Measurements from ENCODE around the gene ZNF74.
"Not testable (repeated sequence)": the region's sequence is repeated elsewhere in the genome, so short reads cannot be mapped to it uniquely, and the experiment has no call there.

Gene ZNF74

GRCh38 chr22:20400606-20401375, 6.8 kb downstream of the ZNF74 start:
- DNase-seq (ENCODE audit: low read depth) = no peak

GRCh38 chr22:20401376-20402014, 7.5 kb downstream of the ZNF74 start:
- DNase-seq (ENCODE audit: low read depth) = no peak

- DNase-seq (ENCODE audit: low read depth) = no peak
Measured at GRCh38 chr22:20402960-20403778, 9.2 kb downstream of the ZNF74 start.

GRCh38 chr22:20403779-20404140, 9.8 kb downstream of the ZNF74 start:
- DNase-seq (ENCODE audit: low read depth) = no peak

GRCh38 chr22:20404881-20405280, 10.9 kb downstream of the ZNF74 start:
- DNase-seq (ENCODE audit: low read depth) = no peak

GRCh38 chr22:20405291-20405930, 11.5 kb downstream of the ZNF74 start:
- DNase-seq (ENCODE audit: low read depth) = no peak

GRCh38 chr22:20405931-20406685, 12.2 kb downstream of the ZNF74 start:
- DNase-seq (ENCODE audit: low read depth) = no peak

- DNase-seq (ENCODE audit: low read depth) = no peak
Measured at GRCh38 chr22:20406686-20407408, 12.9 kb downstream of the ZNF74 start.

- no peak for DNase-seq (ENCODE audit: low read depth)
Measured at GRCh38 chr22:20407829-20408228, 13.9 kb downstream of the ZNF74 start.

- DNase-seq (ENCODE audit: low read depth) = no peak
Measured at GRCh38 chr22:20408891-20409290, 14.9 kb downstream of the ZNF74 start.

GRCh38 chr22:20409385-20409784, 15.4 kb downstream of the ZNF74 start:
- DNase-seq (ENCODE audit: low read depth) = not testable (repeated sequence)

GRCh38 chr22:20412474-20413216, 18.7 kb downstream of the ZNF74 start:
- no peak for DNase-seq (ENCODE audit: low read depth)

GRCh38 chr22:20413217-20414058, 19.5 kb downstream of the ZNF74 start:
- DNase-seq (ENCODE audit: low read depth) = no peak

- DNase-seq (ENCODE audit: low read depth) = no peak
Measured at GRCh38 chr22:20414059-20414440, 20.1 kb downstream of the ZNF74 start.

- no peak for DNase-seq (ENCODE audit: low read depth)
Measured at GRCh38 chr22:20414450-20414849, 20.5 kb downstream of the ZNF74 start.

- DNase-seq (ENCODE audit: low read depth) = not testable (repeated sequence)
Measured at GRCh38 chr22:20415241-20415640, 21.3 kb downstream of the ZNF74 start.

- DNase-seq (ENCODE audit: low read depth) = not testable (repeated sequence)
Measured at GRCh38 chr22:20415699-20416098, 21.7 kb downstream of the ZNF74 start.

- peak; percentile 49 for DNase-seq (ENCODE audit: low read depth)
Measured at GRCh38 chr22:20418211-20418788, 24.3 kb downstream of the ZNF74 start.

GRCh38 chr22:20419664-20419951, 25.7 kb downstream of the ZNF74 start:
- DNase-seq (ENCODE audit: low read depth) = no peak
